SK-N-SH (cell line): ENCODE results near the gene NT5C3A. TPM values are rescaled to one million over a fixed set of nuclear protein-coding genes. Genes with fewer than 3 reads are reported as not detected.

ENCODE experiments used
- CTCF ChIA-PET: fragments of 300-600, 350-600 bp; formaldehyde crosslinking; extraction: SDS; loops from one replicate; lab custom pipeline; 2021; lab: Yijun Ruan, JAX
- POLR2A ChIA-PET: fragments of 350-600 bp; sonication (Branson Sonifier 250); formaldehyde crosslinking; extraction: SDS; loops from one replicate; lab custom pipeline; 2020; ENCODE audit warnings: antibody characterized with exemption, inconsistent platforms; lab: Yijun Ruan, JAX
- DNase-seq: peaks from one replicate; pipeline ENCODE4 v3.0.0; 2012
- H2AFZ ChIP-seq: fragments of 200-600 bp; sonication (generic); 2 replicates; pipeline ENCODE4 v1.8.1; 2016; ENCODE audit warnings: antibody characterized with exemption, mild to moderate bottlenecking, low read depth
- H3F3A ChIP-seq: fragments of 200-600 bp; sonication (generic); replicated peaks from 2 replicates; pipeline ENCODE3; 2016; ENCODE audit warnings: antibody characterized with exemption, mild to moderate bottlenecking; ENCODE audit not compliant: insufficient read depth
- H3K27ac ChIP-seq, 2 experiments: fragments of 200-500 bp in 1 of 2; fragments of 200-600 bp in 1 of 2; sonication (Bioruptor generic) in 1 of 2; sonication (generic), shearing (Covaris generic) in 1 of 2; 2 replicates each; pipeline versions ENCODE4 v1.5.1 to v1.6.1; 2014 to 2016; ENCODE audit warnings: low read depth in 2 of 2, inconsistent platforms in 1 of 2, low read length in 1 of 2, mild to moderate bottlenecking in 1 of 2, mixed read lengths in 1 of 2
- H3K27me3 ChIP-seq: fragments of 200-600 bp; sonication (generic), shearing (Covaris generic); 2 replicates; pipeline ENCODE4 v1.6.1; 2016; ENCODE audit warnings: mixed run types; ENCODE audit not compliant: insufficient read depth
- H3K36me3 ChIP-seq, 2 experiments: fragments of 200-500 bp in 1 of 2; fragments of 200-600 bp in 1 of 2; sonication (Bioruptor generic) in 1 of 2; sonication (generic) in 1 of 2; replicated peaks in 1 of 2; 2 replicates each; pipeline versions ENCODE3 to v1.5.1; 2014 to 2016; ENCODE audit warnings: low read length in 1 of 2, mild to moderate bottlenecking in 1 of 2; ENCODE audit not compliant: insufficient read depth in 2 of 2, control insufficient read depth in 1 of 2
- H3K4me1 ChIP-seq, 2 experiments: fragments of 200-500 bp in 1 of 2; fragments of 200-600 bp in 1 of 2; sonication (Bioruptor generic) in 1 of 2; sonication (generic), shearing (Covaris generic) in 1 of 2; 2 replicates each; pipeline versions ENCODE4 v1.5.1 to v1.6.1; 2014 to 2016; ENCODE audit warnings: low read depth in 1 of 2, low read length in 1 of 2, mixed run types in 1 of 2; ENCODE audit not compliant: insufficient read depth in 2 of 2, control insufficient read depth in 1 of 2
- H3K4me2 ChIP-seq: fragments of 200-600 bp; sonication (generic), shearing (Covaris generic); 2 replicates; pipeline ENCODE4 v1.6.1; 2017; ENCODE audit warnings: mixed run types
- H3K4me3 ChIP-seq, 2 experiments: fragments of 200-500 bp in 1 of 2; fragments of 200-600 bp in 1 of 2; sonication (Bioruptor generic) in 1 of 2; sonication (generic), shearing (Covaris generic) in 1 of 2; 2 replicates each; pipeline versions ENCODE4 v1.5.1 to v1.8.1; 2014 to 2016; ENCODE audit warnings: low read depth in 2 of 2, inconsistent platforms in 1 of 2, low read length in 1 of 2, mild to moderate bottlenecking in 1 of 2, mixed read lengths in 1 of 2, moderate library complexity in 1 of 2
- H3K79me2 ChIP-seq: fragments of 200-600 bp; sonication (generic); 2 replicates; pipeline ENCODE4 v1.8.1; 2017; ENCODE audit warnings: mild to moderate bottlenecking; ENCODE audit not compliant: insufficient read depth
- H3K9ac ChIP-seq: fragments of 200-600 bp; sonication (generic); 2 replicates; pipeline ENCODE4 v1.6.1; 2017; ENCODE audit warnings: mixed run types
- H3K9me2 ChIP-seq: fragments of 200-600 bp; sonication (generic); 2 replicates; pipeline ENCODE4 v1.6.1; 2017; ENCODE audit warnings: mixed run types
- H3K9me3 ChIP-seq: fragments of 200-600 bp; sonication (generic); 2 replicates; pipeline ENCODE4 v1.6.1; 2017; ENCODE audit warnings: mixed run types, mild to moderate bottlenecking, moderate library complexity
- H4K20me1 ChIP-seq: fragments of 200-600 bp; sonication (generic); 2 replicates; pipeline ENCODE4 v1.6.1; 2017; ENCODE audit warnings: mild to moderate bottlenecking, mixed run types; ENCODE audit not compliant: insufficient read depth
- CHD2 ChIP-seq: fragments of 150-350 bp; IDR thresholded peaks from 2 replicates; pipeline ENCODE4 v1.6.1; 2018; ENCODE audit warnings: low read length; ENCODE audit not compliant: partially characterized antibody
- CTCF ChIP-seq: fragments of 200-600 bp; sonication (generic); IDR thresholded peaks from 2 replicates; pipeline ENCODE4 v1.6.1; 2017; ENCODE audit warnings: antibody characterized with exemption, mild to moderate bottlenecking, moderate library complexity
- ELF1 ChIP-seq: IDR thresholded peaks from 2 replicates; pipeline ENCODE4 v1.4.0; 2012
- EP300 ChIP-seq, 2 experiments: IDR thresholded peaks; 2 replicates each; pipeline versions ENCODE4 v1.4.0 to v1.6.1; 2012; ENCODE audit warnings: borderline replicate concordance in 1 of 2, low read depth in 1 of 2, low read length in 1 of 2
- FOXJ3 ChIP-seq: sonication (generic); formaldehyde crosslinking; IDR thresholded peaks from 2 replicates; pipeline ENCODE4 v1.5.1; 2020; ENCODE audit warnings: mild to moderate bottlenecking, missing genetic modification reagents
- FOXM1 ChIP-seq: IDR thresholded peaks from 2 replicates; pipeline ENCODE4 v1.4.0; 2012; ENCODE audit warnings: low read depth, mild to moderate bottlenecking
- GABPA ChIP-seq: IDR thresholded peaks from 2 replicates; pipeline ENCODE4 v1.4.0; 2012; ENCODE audit warnings: low read depth, mild to moderate bottlenecking
- IRF3 ChIP-seq: fragments of 150-350 bp; IDR thresholded peaks from 2 replicates; pipeline ENCODE4 v1.6.1; 2016; ENCODE audit warnings: mild to moderate bottlenecking, low read depth, low read length
- JUND ChIP-seq: IDR thresholded peaks from 2 replicates; pipeline ENCODE4 v1.4.0; 2012
- NRF1 ChIP-seq: IDR thresholded peaks from 2 replicates; pipeline ENCODE4 v1.6.1; 2012; ENCODE audit warnings: low read depth, mild to moderate bottlenecking, low read length
- PBX3 ChIP-seq: IDR thresholded peaks from 2 replicates; pipeline ENCODE4; 2012
- POLR2AphosphoS5 ChIP-seq: IDR thresholded peaks from 2 replicates; pipeline ENCODE4 v1.6.1; 2012; ENCODE audit warnings: low read depth, low read length
- RFX5 ChIP-seq: IDR thresholded peaks from 2 replicates; pipeline ENCODE4 v1.6.1; 2012; ENCODE audit warnings: mild to moderate bottlenecking, improper control_type of control experiment, low read length
- SIN3A ChIP-seq: IDR thresholded peaks from 2 replicates; pipeline ENCODE4 v1.6.1; 2012; ENCODE audit warnings: low read depth, mild to moderate bottlenecking, low read length, moderate library complexity, borderline replicate concordance
- SMC3 ChIP-seq: IDR thresholded peaks from 2 replicates; pipeline ENCODE4 v1.6.1; 2012; ENCODE audit warnings: low read depth, low read length, improper control_type of control experiment
- TAF1 ChIP-seq: IDR thresholded peaks from 2 replicates; pipeline ENCODE4 v1.6.1; 2012; ENCODE audit warnings: low read depth, mild to moderate bottlenecking, low read length, moderate library complexity, borderline replicate concordance
- TCF12 ChIP-seq: IDR thresholded peaks from 2 replicates; pipeline ENCODE4 v1.4.0; 2012
- WGBS: methylation state at CpG from one replicate; pipeline ENCODE4 v1.1.6; 2017; ENCODE audit warnings: low lambda C conversion rate; 5-methylcytosine and 5-hydroxymethylcytosine counted together
- polyA plus RNA-seq, 3 experiments: library from polyadenylated mRNA; depleted of rRNA; stranded (reverse); fragments of >200 nt; gene quantifications; 2 replicates each; pipeline ENCODE4 v1.2.3, GENCODE V29; 2012
- TF ChIP-seq, protein P1 (sequence below): IDR thresholded peaks from 2 replicates; pipeline ENCODE4 v1.4.0; 2012; ENCODE audit warnings: low read depth, borderline replicate concordance
- TF ChIP-seq, protein P2 (sequence below): IDR thresholded peaks from 2 replicates; pipeline ENCODE4 v1.4.0; 2012; ENCODE audit warnings: low read depth
- TF ChIP-seq, protein P3 (sequence below): IDR thresholded peaks from 2 replicates; pipeline ENCODE4 v1.6.1; 2012; ENCODE audit warnings: mild to moderate bottlenecking, low read depth, low read length, moderate library complexity

The NT5C3A gene
- polyA plus RNA-seq, 1 of the 3 experiments (the other 2 are of a cell fraction) = 13.2 TPM

DNA sequence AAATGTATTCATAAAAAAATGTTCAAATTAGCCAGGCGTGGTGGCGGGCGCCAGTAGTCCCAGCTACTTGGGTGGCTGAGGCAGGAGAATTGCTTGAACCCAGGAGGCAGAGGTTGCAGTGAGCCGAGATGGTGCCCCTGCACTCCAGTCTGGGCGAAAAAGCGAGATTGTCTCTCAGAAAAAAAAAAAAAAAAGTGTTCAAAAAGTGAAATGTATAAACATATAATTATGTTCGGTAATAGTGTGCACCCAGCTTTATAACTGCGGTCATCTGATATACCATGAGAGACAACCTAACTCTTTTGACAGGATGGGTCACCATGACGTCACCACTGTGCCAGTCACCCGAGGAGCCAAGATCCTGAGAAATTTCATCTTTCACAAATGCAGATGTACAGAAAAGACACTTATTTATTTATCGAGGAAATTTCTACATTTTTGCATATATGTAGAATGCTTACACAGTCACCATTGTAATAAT, 47.2 kb upstream of the NT5C3A start (continued):
- TF ChIP-seq, protein P1, sequence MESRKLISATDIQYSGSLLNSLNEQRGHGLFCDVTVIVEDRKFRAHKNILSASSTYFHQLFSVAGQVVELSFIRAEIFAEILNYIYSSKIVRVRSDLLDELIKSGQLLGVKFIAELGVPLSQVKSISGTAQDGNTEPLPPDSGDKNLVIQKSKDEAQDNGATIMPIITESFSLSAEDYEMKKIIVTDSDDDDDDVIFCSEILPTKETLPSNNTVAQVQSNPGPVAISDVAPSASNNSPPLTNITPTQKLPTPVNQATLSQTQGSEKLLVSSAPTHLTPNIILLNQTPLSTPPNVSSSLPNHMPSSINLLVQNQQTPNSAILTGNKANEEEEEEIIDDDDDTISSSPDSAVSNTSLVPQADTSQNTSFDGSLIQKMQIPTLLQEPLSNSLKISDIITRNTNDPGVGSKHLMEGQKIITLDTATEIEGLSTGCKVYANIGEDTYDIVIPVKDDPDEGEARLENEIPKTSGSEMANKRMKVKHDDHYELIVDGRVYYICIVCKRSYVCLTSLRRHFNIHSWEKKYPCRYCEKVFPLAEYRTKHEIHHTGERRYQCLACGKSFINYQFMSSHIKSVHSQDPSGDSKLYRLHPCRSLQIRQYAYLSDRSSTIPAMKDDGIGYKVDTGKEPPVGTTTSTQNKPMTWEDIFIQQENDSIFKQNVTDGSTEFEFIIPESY = no peak
- TF ChIP-seq SIN3A = no peak
- TF ChIP-seq, all 33 proteins: peak for 3

- POLR2A ChIA-PET = interaction anchor here (0.6 to 2.2 kb wide), 4 partner anchors 20 to 348 kb away, joined by 3 to 8 read pairs (median 6); partner anchors contain the start of genes FKBP9 and NT5C3A
- H3K4me2 ChIP-seq = peak within 1 kb of the TSS; percentile 93
- no peak for TF ChIP-seq FOXJ3 (CRISPR knock-in tag)
- no peak for TF ChIP-seq ELF1
- peak in 1 of 2 experiments; percentile 75; a peak in 1 of 4 replicates for TF ChIP-seq EP300 (IDR thresholded peaks at IDR 0.05; ENCODE audit: borderline replicate concordance in 1 of 2, low read depth in 1 of 2, low read length in 1 of 2)
- TF ChIP-seq CHD2 = peak; percentile 57
- TF ChIP-seq RFX5 = no peak
- TF ChIP-seq SIN3A = no peak; the same call in 1 of the 2 replicates
- TF ChIP-seq CTCF = peak; percentile 61
- TF ChIP-seq IRF3 = no peak
- no peak for TF ChIP-seq NRF1
- TF ChIP-seq GABPA = peak; percentile 79
- peak; percentile 45 for TF ChIP-seq SMC3
- TF ChIP-seq POLR2AphosphoS5 = peak; percentile 75
- TF ChIP-seq JUND = no peak
- TF ChIP-seq TCF12 = no peak
- TF ChIP-seq TAF1 = peak; percentile 55; the same call in 1 of the 2 replicates
- TF ChIP-seq, protein P2, sequence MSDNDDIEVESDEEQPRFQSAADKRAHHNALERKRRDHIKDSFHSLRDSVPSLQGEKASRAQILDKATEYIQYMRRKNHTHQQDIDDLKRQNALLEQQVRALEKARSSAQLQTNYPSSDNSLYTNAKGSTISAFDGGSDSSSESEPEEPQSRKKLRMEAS = no peak; the same call in 1 of the 2 replicates
- TF ChIP-seq PBX3 = no peak
- TF ChIP-seq, protein P3, sequence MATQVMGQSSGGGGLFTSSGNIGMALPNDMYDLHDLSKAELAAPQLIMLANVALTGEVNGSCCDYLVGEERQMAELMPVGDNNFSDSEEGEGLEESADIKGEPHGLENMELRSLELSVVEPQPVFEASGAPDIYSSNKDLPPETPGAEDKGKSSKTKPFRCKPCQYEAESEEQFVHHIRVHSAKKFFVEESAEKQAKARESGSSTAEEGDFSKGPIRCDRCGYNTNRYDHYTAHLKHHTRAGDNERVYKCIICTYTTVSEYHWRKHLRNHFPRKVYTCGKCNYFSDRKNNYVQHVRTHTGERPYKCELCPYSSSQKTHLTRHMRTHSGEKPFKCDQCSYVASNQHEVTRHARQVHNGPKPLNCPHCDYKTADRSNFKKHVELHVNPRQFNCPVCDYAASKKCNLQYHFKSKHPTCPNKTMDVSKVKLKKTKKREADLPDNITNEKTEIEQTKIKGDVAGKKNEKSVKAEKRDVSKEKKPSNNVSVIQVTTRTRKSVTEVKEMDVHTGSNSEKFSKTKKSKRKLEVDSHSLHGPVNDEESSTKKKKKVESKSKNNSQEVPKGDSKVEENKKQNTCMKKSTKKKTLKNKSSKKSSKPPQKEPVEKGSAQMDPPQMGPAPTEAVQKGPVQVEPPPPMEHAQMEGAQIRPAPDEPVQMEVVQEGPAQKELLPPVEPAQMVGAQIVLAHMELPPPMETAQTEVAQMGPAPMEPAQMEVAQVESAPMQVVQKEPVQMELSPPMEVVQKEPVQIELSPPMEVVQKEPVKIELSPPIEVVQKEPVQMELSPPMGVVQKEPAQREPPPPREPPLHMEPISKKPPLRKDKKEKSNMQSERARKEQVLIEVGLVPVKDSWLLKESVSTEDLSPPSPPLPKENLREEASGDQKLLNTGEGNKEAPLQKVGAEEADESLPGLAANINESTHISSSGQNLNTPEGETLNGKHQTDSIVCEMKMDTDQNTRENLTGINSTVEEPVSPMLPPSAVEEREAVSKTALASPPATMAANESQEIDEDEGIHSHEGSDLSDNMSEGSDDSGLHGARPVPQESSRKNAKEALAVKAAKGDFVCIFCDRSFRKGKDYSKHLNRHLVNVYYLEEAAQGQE = no peak; the same call in 1 of the 2 replicates
- no peak for TF ChIP-seq FOXM1
Observed at GRCh38 chr7:33109005-33109757, 46.6 kb upstream of the NT5C3A start, which contains the start of gene RP9. TSS of gene RP9 (minus strand) at chr7:33109404. CDS start at chr7:33109372, 32 bp downstream.

More at GRCh38 chr7:33109005-33109757, 46.6 kb upstream of the NT5C3A start, which contains the start of gene RP9:
- 1% methylated on average over 28 of the region's 100 CpGs for WGBS
- Histone ChIP-seq H3K4me3 (peak within 1 kb of the TSS; percentile 85 to 95), H3K9me2 (no peaks in the 10 kb centered on the region), H3K27me3 (no peaks in the 10 kb centered on the region), H4K20me1 (peaks cover 34% of the 10 kb centered on the region), H2AFZ (peak within 1 kb of the TSS; percentile 96), H3K27ac (peak within 1 kb of the TSS; percentile 57 to 80), H3K9ac (peak within 1 kb of the TSS; percentile 85), H3F3A (no peaks in the 10 kb centered on the region), H3K79me2 (peaks cover 47% of the 10 kb centered on the region), H3K9me3 (no peaks in the 10 kb centered on the region), H3K4me1 (peaks cover 5 to 15% of the 10 kb centered on the region in 2 experiments; a peak in 3 of 4 replicates), H3K36me3 (no peaks in the 10 kb centered on the region)
- CTCF ChIA-PET = interaction anchor here (0.6 to 5.2 kb wide), 44 partner anchors 7 to 619 kb away, joined by 3 to 95 read pairs (median 5); partner anchors contain the start of genes BBS9, FKBP9, LSM5 and NT5C3A
- DNase-seq = peak; percentile 99
